ENCODE measurements around the gene DDX56. TPM values are rescaled to one million over a fixed set of nuclear protein-coding genes. Genes with fewer than 3 reads are reported as not detected.
A peak's percentile ranks its signal among the peaks of the same experiment; 100 is the strongest.

DDX56 gene
- total and polyA plus RNA-seq, 2 of the 13 experiments (the other 11 are each of a cell fraction or from before 2014, with no cell fraction given), result 82.6 to 120 TPM

- TF ChIP-seq MLLT10 (CRISPR knock-in tag; IDR thresholded peaks at IDR 0.05) (no peak), ZSCAN29 (CRISPR knock-in tag; conservative IDR thresholded peaks at IDR 0.05) (no peak), DPF2 (CRISPR knock-in tag; IDR thresholded peaks at IDR 0.05; ENCODE audit: borderline replicate concordance, low read depth) (no peak), ZKSCAN5 (CRISPR knock-in tag; IDR thresholded peaks at IDR 0.05) (no peak), TFE3 (CRISPR knock-in tag; IDR thresholded peaks at IDR 0.05) (no peak), ZNF326 (CRISPR knock-in tag; IDR thresholded peaks at IDR 0.05; ENCODE audit: borderline replicate concordance) (no peak), ZNF850 (CRISPR knock-in tag; conservative IDR thresholded peaks at IDR 0.05) (no peak), RBFOX2 (IDR thresholded peaks at IDR 0.05; ENCODE audit: low read depth, low read length) (peak; percentile 96), RFX1 (IDR thresholded peaks at IDR 0.05) (no peak), ZNF253 (CRISPR knock-in tag; IDR thresholded peaks at IDR 0.05; ENCODE audit: borderline replicate concordance) (no peak), ZNF687 (CRISPR knock-in tag; IDR thresholded peaks at IDR 0.05) (peak; percentile 95), THYN1 (CRISPR knock-in tag; IDR thresholded peaks at IDR 0.05; ENCODE audit: borderline replicate concordance, low read depth) (no peak), ZNF644 (CRISPR knock-in tag; IDR thresholded peaks at IDR 0.05; ENCODE audit: low read depth) (no peak), RFXAP (CRISPR knock-in tag; IDR thresholded peaks at IDR 0.05; ENCODE audit: borderline replicate concordance) (peak; percentile 44; the same call in 1 of the 2 replicates), ZNF296 (CRISPR knock-in tag; conservative IDR thresholded peaks at IDR 0.05) (no peak; the same call in 1 of the 2 replicates), TRIM24 (CRISPR knock-in tag; IDR thresholded peaks at IDR 0.05) (no peak), ATF7-NPFF (CRISPR knock-in tag; IDR thresholded peaks at IDR 0.05; ENCODE audit: low read depth) (peak; percentile 54; the same call in 1 of the 2 replicates), FOXK2 (IDR thresholded peaks at IDR 0.05) (no peak), ZNF382 (CRISPR knock-in tag; IDR thresholded peaks at IDR 0.05; ENCODE audit: borderline replicate concordance) (no peak), CBFB (CRISPR knock-in tag; IDR thresholded peaks at IDR 0.05) (peak; percentile 24; the same call in 1 of the 2 replicates), HOXA5 (CRISPR knock-in tag; IDR thresholded peaks at IDR 0.05) (peak; percentile 84), POLR2A (IDR thresholded peaks at IDR 0.05; ENCODE audit: insufficient read depth in 1 of 2, low read depth in 2 of 2, low read length in 2 of 2) (peak in 1 of 2 experiments; percentile 85; a peak in 2 of 4 replicates)
Measured at GRCh38 chr7:44581879-44582603, 8.3 kb upstream of the DDX56 start, which contains the start of gene TMED4 (continued).

Data from HepG2 (cell line).